SK-N-SH (cell line): ENCODE measurements around the gene PTPN5. TPM values are rescaled to one million over a fixed set of nuclear protein-coding genes. Genes with fewer than 3 reads are reported as not detected.
"Not testable (repeated sequence)": the region's sequence is repeated elsewhere in the genome, so short reads cannot be mapped to it uniquely, and the experiment has no call there.

Experiments
- CTCF ChIA-PET: fragments of 300-600, 350-600 bp; formaldehyde crosslinking; extraction: SDS; loops from one replicate; lab custom pipeline; 2021; lab: Yijun Ruan, JAX
- POLR2A ChIA-PET: fragments of 350-600 bp; sonication (Branson Sonifier 250); formaldehyde crosslinking; extraction: SDS; loops from one replicate; lab custom pipeline; 2020; ENCODE audit warnings: antibody characterized with exemption, inconsistent platforms; lab: Yijun Ruan, JAX
- DNase-seq: peaks from one replicate; pipeline ENCODE4 v3.0.0; 2012
- H2AFZ ChIP-seq: fragments of 200-600 bp; sonication (generic); 2 replicates; pipeline ENCODE4 v1.8.1; 2016; ENCODE audit warnings: antibody characterized with exemption, mild to moderate bottlenecking, low read depth
- H3F3A ChIP-seq: fragments of 200-600 bp; sonication (generic); replicated peaks from 2 replicates; pipeline ENCODE3; 2016; ENCODE audit warnings: antibody characterized with exemption, mild to moderate bottlenecking; ENCODE audit not compliant: insufficient read depth
- H3K27ac ChIP-seq, 2 experiments: fragments of 200-500 bp in 1 of 2; fragments of 200-600 bp in 1 of 2; sonication (Bioruptor generic) in 1 of 2; sonication (generic), shearing (Covaris generic) in 1 of 2; 2 replicates each; pipeline versions ENCODE4 v1.5.1 to v1.6.1; 2014 to 2016; ENCODE audit warnings: low read depth in 2 of 2, inconsistent platforms in 1 of 2, low read length in 1 of 2, mild to moderate bottlenecking in 1 of 2, mixed read lengths in 1 of 2
- H3K27me3 ChIP-seq: fragments of 200-600 bp; sonication (generic), shearing (Covaris generic); 2 replicates; pipeline ENCODE4 v1.6.1; 2016; ENCODE audit warnings: mixed run types; ENCODE audit not compliant: insufficient read depth
- H3K36me3 ChIP-seq, 2 experiments: fragments of 200-500 bp in 1 of 2; fragments of 200-600 bp in 1 of 2; sonication (Bioruptor generic) in 1 of 2; sonication (generic) in 1 of 2; replicated peaks in 1 of 2; 2 replicates each; pipeline versions ENCODE3 to v1.5.1; 2014 to 2016; ENCODE audit warnings: low read length in 1 of 2, mild to moderate bottlenecking in 1 of 2; ENCODE audit not compliant: insufficient read depth in 2 of 2, control insufficient read depth in 1 of 2
- H3K4me1 ChIP-seq, 2 experiments: fragments of 200-500 bp in 1 of 2; fragments of 200-600 bp in 1 of 2; sonication (Bioruptor generic) in 1 of 2; sonication (generic), shearing (Covaris generic) in 1 of 2; 2 replicates each; pipeline versions ENCODE4 v1.5.1 to v1.6.1; 2014 to 2016; ENCODE audit warnings: low read depth in 1 of 2, low read length in 1 of 2, mixed run types in 1 of 2; ENCODE audit not compliant: insufficient read depth in 2 of 2, control insufficient read depth in 1 of 2
- H3K4me2 ChIP-seq: fragments of 200-600 bp; sonication (generic), shearing (Covaris generic); 2 replicates; pipeline ENCODE4 v1.6.1; 2017; ENCODE audit warnings: mixed run types
- H3K4me3 ChIP-seq, 2 experiments: fragments of 200-500 bp in 1 of 2; fragments of 200-600 bp in 1 of 2; sonication (Bioruptor generic) in 1 of 2; sonication (generic), shearing (Covaris generic) in 1 of 2; 2 replicates each; pipeline versions ENCODE4 v1.5.1 to v1.8.1; 2014 to 2016; ENCODE audit warnings: low read depth in 2 of 2, inconsistent platforms in 1 of 2, low read length in 1 of 2, mild to moderate bottlenecking in 1 of 2, mixed read lengths in 1 of 2, moderate library complexity in 1 of 2
- H3K79me2 ChIP-seq: fragments of 200-600 bp; sonication (generic); 2 replicates; pipeline ENCODE4 v1.8.1; 2017; ENCODE audit warnings: mild to moderate bottlenecking; ENCODE audit not compliant: insufficient read depth
- H3K9ac ChIP-seq: fragments of 200-600 bp; sonication (generic); 2 replicates; pipeline ENCODE4 v1.6.1; 2017; ENCODE audit warnings: mixed run types
- H3K9me2 ChIP-seq: fragments of 200-600 bp; sonication (generic); 2 replicates; pipeline ENCODE4 v1.6.1; 2017; ENCODE audit warnings: mixed run types
- H3K9me3 ChIP-seq: fragments of 200-600 bp; sonication (generic); 2 replicates; pipeline ENCODE4 v1.6.1; 2017; ENCODE audit warnings: mixed run types, mild to moderate bottlenecking, moderate library complexity
- H4K20me1 ChIP-seq: fragments of 200-600 bp; sonication (generic); 2 replicates; pipeline ENCODE4 v1.6.1; 2017; ENCODE audit warnings: mild to moderate bottlenecking, mixed run types; ENCODE audit not compliant: insufficient read depth
- CTCF ChIP-seq: fragments of 200-600 bp; sonication (generic); IDR thresholded peaks from 2 replicates; pipeline ENCODE4 v1.6.1; 2017; ENCODE audit warnings: antibody characterized with exemption, mild to moderate bottlenecking, moderate library complexity
- EZH2phosphoT487 ChIP-seq: fragments of 200-600 bp; sonication (generic); IDR thresholded peaks from 2 replicates; pipeline ENCODE4 v1.6.1; 2017; ENCODE audit warnings: low read depth, mixed run types, mild to moderate bottlenecking, antibody characterized with exemption, moderate library complexity, borderline replicate concordance
- PBX3 ChIP-seq: IDR thresholded peaks from 2 replicates; pipeline ENCODE4; 2012
- RCOR1 ChIP-seq: fragments of 150-350 bp; IDR thresholded peaks from 2 replicates; pipeline ENCODE4 v1.6.1; 2017; ENCODE audit warnings: antibody characterized with exemption, low read length
- WGBS: methylation state at CpG from one replicate; pipeline ENCODE4 v1.1.6; 2017; ENCODE audit warnings: low lambda C conversion rate; 5-methylcytosine and 5-hydroxymethylcytosine counted together
- polyA plus RNA-seq, 3 experiments: library from polyadenylated mRNA; depleted of rRNA; stranded (reverse); fragments of >200 nt; gene quantifications; 2 replicates each; pipeline ENCODE4 v1.2.3, GENCODE V29; 2012

The PTPN5 gene
- polyA plus RNA-seq, 1 of the 3 experiments (the other 2 are of a cell fraction) = not detected

GRCh38 chr11:18692941-18693760 is 98.4 kb downstream of the PTPN5 start (continued):
- TF ChIP-seq CTCF = no peak
- TF ChIP-seq RCOR1 = no peak

GRCh38 chr11:18691467-18692140 is 100.0 kb downstream of the PTPN5 start:
- POLR2A ChIA-PET, H3K27me3 ChIP-seq, DNase-seq, H3K9ac ChIP-seq, H3K27ac ChIP-seq, H2AFZ ChIP-seq, H3K4me3 ChIP-seq, H3K4me1 ChIP-seq, H4K20me1 ChIP-seq, H3K79me2 ChIP-seq, H3K9me3 ChIP-seq, H3F3A ChIP-seq, H3K36me3 ChIP-seq, CTCF ChIA-PET, H3K4me2 ChIP-seq, H3K9me2 ChIP-seq: not testable (repeated sequence)
- 73% methylated on average over 4 of the region's 4 CpGs for WGBS

GRCh38 chr11:18684267-18684666 is 107.3 kb downstream of the PTPN5 start:
- Histone ChIP-seq H3K27me3 (no peaks in the 10 kb centered on the region), H3K36me3 (no peaks in the 10 kb centered on the region), H3K27ac (no peak overlapping the region), H3K4me3 (no peak overlapping the region), H3K4me1 (no peaks in the 10 kb centered on the region), H2AFZ (no peak overlapping the region), H3F3A (no peaks in the 10 kb centered on the region), H3K9me2 (no peaks in the 10 kb centered on the region), H4K20me1 (no peaks in the 10 kb centered on the region), H3K9ac (no peak overlapping the region), H3K4me2 (no peak overlapping the region), H3K9me3 (no peaks in the 10 kb centered on the region), H3K79me2 (no peaks in the 10 kb centered on the region)
- WGBS = 91% methylated on average over 1 of the region's 1 CpG
- no peak for DNase-seq
- ChIA-PET POLR2A (no interaction called here), CTCF (interaction anchor here (1.2 kb wide), 1 partner anchor 441 kb away, joined by 4 read pairs; no protein-coding TSS in a partner anchor)
- TF ChIP-seq RCOR1 (no peak), PBX3 (no peak), EZH2phosphoT487 (no peak)
- TF ChIP-seq, all 33 proteins: peak for 0
